CD4-positive, alpha-beta T cell treated with Interleukin-4 for 4 hours (primary cell): ENCODE results near the gene CDK5R2.

ENCODE experiments used
- DNase-seq: peaks from one replicate; pipeline ENCODE4 v3.0.0-alpha.2; 2020

Gene CDK5R2

DNA sequence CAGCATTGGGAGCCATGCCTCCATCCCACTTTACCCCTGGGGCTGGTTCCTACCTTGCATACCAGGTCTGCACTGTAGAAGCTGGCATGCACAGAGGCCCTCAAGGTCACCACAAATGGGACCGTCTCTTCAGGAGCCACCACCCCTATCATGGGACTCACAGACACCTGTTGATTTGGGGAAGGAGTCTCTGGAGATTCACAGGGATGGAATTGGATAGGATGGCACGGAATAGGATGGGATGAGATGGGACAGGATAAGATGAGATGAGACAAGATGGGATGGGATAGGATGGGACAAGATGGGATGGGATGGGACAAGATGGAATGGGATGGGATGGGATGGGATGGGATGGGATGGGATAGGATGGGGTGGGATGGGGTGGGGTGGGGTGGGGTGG, 49.8 kb downstream of the CDK5R2 start:
- DNase-seq, result no peak

DNA sequence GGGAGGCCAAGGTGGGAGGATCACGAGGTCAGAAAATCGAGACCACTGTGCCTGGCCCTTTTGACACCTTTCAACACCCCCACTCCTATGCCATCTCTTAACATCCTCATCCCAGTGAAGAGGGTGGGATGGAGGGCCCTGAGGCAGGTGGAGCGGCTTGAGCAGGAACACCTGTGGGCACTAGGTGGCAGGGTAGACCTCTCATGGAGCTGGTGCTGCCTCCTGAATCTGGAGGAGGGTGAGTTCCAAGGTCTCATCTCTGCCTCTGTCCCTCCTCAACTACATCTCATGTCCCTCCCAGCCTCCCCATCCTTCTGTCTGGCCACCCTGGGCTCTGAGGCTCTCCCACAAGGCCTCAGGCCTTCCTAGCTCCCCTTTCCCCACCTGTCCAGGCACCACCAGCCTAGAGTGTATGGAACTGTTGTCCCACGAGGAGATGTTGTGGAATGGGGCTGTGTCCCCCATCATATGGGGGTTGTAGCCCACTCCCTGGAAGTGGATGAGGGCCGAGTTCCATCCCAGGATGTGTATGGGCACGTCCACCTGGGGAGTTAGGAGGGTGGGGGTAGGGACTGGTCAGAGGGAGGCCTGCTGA, 50.8 kb downstream of the CDK5R2 start:
- DNase-seq, result peak; percentile 13

- DNase-seq, result no peak
Measured at GRCh38 chr2:219010873-219011272, 51.4 kb downstream of the CDK5R2 start.
